Naive thymus-derived CD4-positive, alpha-beta T cell (primary cell): ENCODE results near the gene SEL1L3. TPM values are rescaled to one million over a fixed set of nuclear protein-coding genes. Genes with fewer than 3 reads are reported as not detected.

Source experiments
- ATAC-seq: fragments of 150-1000 bp; cut with Tn5 transposase; 2 replicates; pipeline ENCODE4 v1.10.0; 2021; ENCODE audit warnings: mild to moderate bottlenecking, moderate library complexity
- CTCF ChIA-PET: fragments of 350-600 bp; sonication (Branson Sonifier 250); formaldehyde crosslinking; loops from one replicate; lab custom pipeline; 2021; ENCODE audit warnings: antibody characterized with exemption; lab: Charles Lee
- POLR2A ChIA-PET: fragments of 350-600 bp; sonication (Branson Sonifier 250); formaldehyde crosslinking; loops from one replicate; lab custom pipeline; 2021; ENCODE audit warnings: antibody characterized with exemption, inconsistent platforms; lab: Charles Lee
- DNase-seq, 9 donors: peaks; one replicate each; pipeline versions ENCODE4 v3.0.0 to v3.0.0-alpha.2; 2020 to 2022; ENCODE audit warnings: mixed read lengths in 1 of 9
- H3K27ac ChIP-seq: one replicate; pipeline ENCODE4 v1.7.0; 2013; ENCODE audit warnings: mild to moderate bottlenecking, low read depth, low read length, moderate library complexity
- H3K27me3 ChIP-seq, 2 donors: one replicate each; pipeline ENCODE4 v1.7.0; 2013; ENCODE audit warnings: low read length in 2 of 2, mild to moderate bottlenecking in 2 of 2, moderate library complexity in 2 of 2; ENCODE audit not compliant: control insufficient read depth in 2 of 2, insufficient read depth in 2 of 2
- H3K36me3 ChIP-seq, 3 experiments: 1 replicate in 2 of 3; 2 replicates in 1 of 3; pipeline ENCODE4 v1.7.0; 2013; ENCODE audit warnings: low read length in 3 of 3, mild to moderate bottlenecking in 3 of 3, moderate library complexity in 1 of 3; ENCODE audit not compliant: insufficient read depth in 3 of 3, control insufficient read depth in 2 of 3
- H3K4me1 ChIP-seq, 2 donors: one replicate each; pipeline ENCODE4 v1.7.0; 2013; ENCODE audit warnings: low read length in 2 of 2, mild to moderate bottlenecking in 2 of 2, moderate library complexity in 1 of 2; ENCODE audit not compliant: control insufficient read depth in 2 of 2, insufficient read depth in 2 of 2
- H3K4me3 ChIP-seq: 2 replicates; pipeline ENCODE4 v1.7.0; 2013; ENCODE audit warnings: mild to moderate bottlenecking, low read length
- H3K9me3 ChIP-seq, 3 experiments: 1 replicate in 2 of 3; 2 replicates in 1 of 3; pipeline ENCODE4 v1.7.0; 2013; ENCODE audit warnings: low read length in 3 of 3; ENCODE audit not compliant: control insufficient read depth in 2 of 3
- H3K27ac Mint-ChIP-seq, 9 donors: one replicate each; pipeline ENCODE4 v1.8.0; 2020 to 2022; ENCODE audit warnings: mixed read lengths in 9 of 9, mild to moderate bottlenecking in 8 of 9, moderate library complexity in 5 of 9, inconsistent platforms in 2 of 9
- H3K27me3 Mint-ChIP-seq, 5 donors: one replicate each; pipeline ENCODE4 v1.8.0; 2021 to 2022; ENCODE audit warnings: mixed read lengths in 5 of 5, mild to moderate bottlenecking in 1 of 5
- H3K36me3 Mint-ChIP-seq, 5 donors: one replicate each; pipeline ENCODE4 v1.8.0; 2020 to 2022; ENCODE audit warnings: mixed read lengths in 5 of 5, mild to moderate bottlenecking in 3 of 5, inconsistent platforms in 1 of 5
- H3K4me1 Mint-ChIP-seq, 7 donors: one replicate each; pipeline ENCODE4 v1.8.0; 2020 to 2022; ENCODE audit warnings: mixed read lengths in 7 of 7, mild to moderate bottlenecking in 3 of 7, inconsistent platforms in 1 of 7
- H3K4me3 Mint-ChIP-seq, 10 donors: one replicate each; pipeline ENCODE4 v1.8.0; 2020 to 2022; ENCODE audit warnings: mild to moderate bottlenecking in 10 of 10, mixed read lengths in 10 of 10, moderate library complexity in 6 of 10, inconsistent platforms in 2 of 10
- H3K9me3 Mint-ChIP-seq, 11 donors: one replicate each; pipeline ENCODE4 v1.8.0; 2020 to 2022; ENCODE audit warnings: mixed read lengths in 11 of 11, mild to moderate bottlenecking in 4 of 11, inconsistent platforms in 1 of 11, moderate library complexity in 1 of 11
- intact Hi-C, 2 donors: fragments of 100-400 bp; cut with micrococcal nuclease; formaldehyde crosslinking; loops; one replicate each; pipeline ENCODE4 v1.15.1; 2023
- polyA plus RNA-seq, 2 donors: library from polyadenylated mRNA; unstranded; fragments of 300-500 nt; fragmentation: Illumina TruSeq; gene quantifications; one replicate each; pipeline ENCODE4 v1.2.3, GENCODE V29; 2021
- total RNA-seq, 6 experiments: library from RNA in 5 of 6; stranded (reverse) in 5 of 6; gene quantifications; 1 replicate in 5 of 6; 2 replicates in 1 of 6; pipeline ENCODE4 v1.2.3 and lab custom pipeline; 2021 to 2026

SEL1L3 gene
- total and polyA plus RNA-seq, 7 experiments from 2014 or later, result 15.9 to 55.8 (median 42.3) TPM

GRCh38 chr4:25760048-25760447 lies 102.7 kb downstream of the SEL1L3 start:
- Histone ChIP-seq H3K36me3 (peaks cover 0 to 43% (median 20%) of the 10 kb centered on the region in 3 experiments), H3K27ac (no peak overlapping the region), H3K4me3 (no peak overlapping the region), H3K4me1 (no peaks in the 10 kb centered on the region), H3K9me3 (no peaks in the 10 kb centered on the region), H3K27me3 (no peaks in the 10 kb centered on the region)
- no peak overlapping the region for H3K4me3 Mint-ChIP-seq
- ChIA-PET CTCF (no interaction called here), POLR2A (no interaction called here)
- H3K4me1 Mint-ChIP-seq, result peaks cover 0 to 2% (median 0%) of the 10 kb centered on the region in 7 donors
- DNase-seq (no peak), ATAC-seq (no peak)
- H3K27me3 Mint-ChIP-seq, result no peaks in the 10 kb centered on the region
- peaks cover 0 to 5% (median 0%) of the 10 kb centered on the region in 11 donors for H3K9me3 Mint-ChIP-seq
- H3K27ac Mint-ChIP-seq, result peak overlapping the region in 2 of 9 donors; percentile 28 to 41
- H3K36me3 Mint-ChIP-seq, result peaks cover 26 to 76% (median 68%) of the 10 kb centered on the region in 5 donors
- intact Hi-C loops, result loop anchor here in 1 of 2 donors (10.0 kb wide), 1 partner anchor 155 kb away; the partner anchor contains the start of gene SMIM20

GRCh38 chr4:25759101-25759500 lies 103.7 kb downstream of the SEL1L3 start:
- H3K36me3 ChIP-seq, result peaks cover 0 to 33% (median 16%) of the 10 kb centered on the region in 3 experiments
- peaks cover 24 to 73% (median 60%) of the 10 kb centered on the region in 5 donors for H3K36me3 Mint-ChIP-seq
- CTCF ChIA-PET, result no interaction called here

GRCh38 chr4:25757452-25757851 lies 105.3 kb downstream of the SEL1L3 start:
- peaks cover 0 to 5% (median 0%) of the 10 kb centered on the region in 11 donors for H3K9me3 Mint-ChIP-seq
- Histone ChIP-seq H3K27me3 (no peaks in the 10 kb centered on the region), H3K36me3 (peaks cover 0 to 20% (median 12%) of the 10 kb centered on the region in 3 experiments), H3K4me1 (no peaks in the 10 kb centered on the region), H3K27ac (no peak overlapping the region), H3K9me3 (no peaks in the 10 kb centered on the region), H3K4me3 (no peak overlapping the region)
- H3K4me3 Mint-ChIP-seq, result no peak overlapping the region
- H3K4me1 Mint-ChIP-seq, result peaks cover 0 to 2% (median 0%) of the 10 kb centered on the region in 7 donors
- H3K27ac Mint-ChIP-seq, result no peak overlapping the region
- POLR2A ChIA-PET, result no interaction called here
- CTCF ChIA-PET, result no interaction called here
- H3K36me3 Mint-ChIP-seq, result peaks cover 16 to 66% (median 50%) of the 10 kb centered on the region in 5 donors
- intact Hi-C loops, result no loop called here
- H3K27me3 Mint-ChIP-seq, result no peaks in the 10 kb centered on the region
- ATAC-seq (no peak), DNase-seq (no peak)

More at GRCh38 chr4:25759101-25759500, 103.7 kb downstream of the SEL1L3 start:
- Mint-ChIP-seq H3K4me1 (peaks cover 0 to 2% (median 0%) of the 10 kb centered on the region in 7 donors), H3K4me3 (no peak overlapping the region), H3K9me3 (peaks cover 0 to 5% (median 0%) of the 10 kb centered on the region in 11 donors), H3K27ac (no peak overlapping the region), H3K27me3 (no peaks in the 10 kb centered on the region)
- Histone ChIP-seq H3K27me3 (no peaks in the 10 kb centered on the region), H3K4me1 (no peaks in the 10 kb centered on the region), H3K27ac (no peak overlapping the region), H3K9me3 (no peaks in the 10 kb centered on the region), H3K4me3 (no peak overlapping the region)
- POLR2A ChIA-PET, result no interaction called here
- no peak for ATAC-seq
- no peak for DNase-seq
- intact Hi-C loops, result no loop called here

GRCh38 chr4:25756503-25756902 lies 106.3 kb downstream of the SEL1L3 start:
- H3K4me1 Mint-ChIP-seq, result peaks cover 0 to 2% (median 0%) of the 10 kb centered on the region in 7 donors

GRCh38 chr4:25755911-25756310 lies 106.9 kb downstream of the SEL1L3 start:
- CTCF ChIA-PET, result no interaction called here
- H3K36me3 ChIP-seq, result peaks cover under 1 to 14% (median 12%) of the 10 kb centered on the region in 3 experiments
- no peaks in the 10 kb centered on the region for H3K27me3 Mint-ChIP-seq

More at GRCh38 chr4:25756503-25756902, 106.3 kb downstream of the SEL1L3 start:
- H3K9me3 Mint-ChIP-seq, result peaks cover 0 to 5% (median 0%) of the 10 kb centered on the region in 11 donors
- H3K9me3 ChIP-seq, result no peaks in the 10 kb centered on the region
- H3K27me3 ChIP-seq, result no peaks in the 10 kb centered on the region
- ChIA-PET CTCF (no interaction called here), POLR2A (no interaction called here)
- DNase-seq, result no peak
- no peak overlapping the region for H3K4me3 ChIP-seq
- H3K27ac Mint-ChIP-seq, result no peak overlapping the region
- H3K4me1 ChIP-seq, result no peaks in the 10 kb centered on the region
- no peak for ATAC-seq
- peaks cover 16 to 59% (median 44%) of the 10 kb centered on the region in 5 donors for H3K36me3 Mint-ChIP-seq
- H3K27me3 Mint-ChIP-seq, result no peaks in the 10 kb centered on the region
- H3K4me3 Mint-ChIP-seq, result no peak overlapping the region
- intact Hi-C loops, result no loop called here
- H3K27ac ChIP-seq, result no peak overlapping the region
- peaks cover 0 to 16% (median 12%) of the 10 kb centered on the region in 3 experiments for H3K36me3 ChIP-seq

GRCh38 chr4:25753239-25753638 lies 109.5 kb downstream of the SEL1L3 start:
- DNase-seq (no peak), ATAC-seq (no peak)
- H3K27me3 Mint-ChIP-seq, result no peaks in the 10 kb centered on the region
- H3K27ac Mint-ChIP-seq, result no peak overlapping the region
- Histone ChIP-seq H3K36me3 (peaks cover 0 to 9% (median 4%) of the 10 kb centered on the region in 3 experiments), H3K4me1 (no peaks in the 10 kb centered on the region), H3K9me3 (no peaks in the 10 kb centered on the region), H3K27ac (no peak overlapping the region), H3K4me3 (no peak overlapping the region), H3K27me3 (no peaks in the 10 kb centered on the region)
- ChIA-PET CTCF (no interaction called here), POLR2A (no interaction called here)
- H3K4me1 Mint-ChIP-seq, result no peaks in the 10 kb centered on the region
- no peak overlapping the region for H3K4me3 Mint-ChIP-seq
- H3K9me3 Mint-ChIP-seq, result no peaks in the 10 kb centered on the region
- peaks cover 5 to 48% (median 25%) of the 10 kb centered on the region in 5 donors for H3K36me3 Mint-ChIP-seq
- intact Hi-C loops, result no loop called here

More at GRCh38 chr4:25755911-25756310, 106.9 kb downstream of the SEL1L3 start:
- intact Hi-C loops, result no loop called here
- Histone ChIP-seq H3K27ac (no peak overlapping the region), H3K9me3 (no peaks in the 10 kb centered on the region), H3K4me3 (no peak overlapping the region), H3K4me1 (no peaks in the 10 kb centered on the region), H3K27me3 (no peaks in the 10 kb centered on the region)
- Mint-ChIP-seq H3K4me3 (no peak overlapping the region), H3K9me3 (peaks cover 0 to 5% (median 0%) of the 10 kb centered on the region in 11 donors), H3K27ac (no peak overlapping the region), H3K4me1 (no peaks in the 10 kb centered on the region), H3K36me3 (peaks cover 16 to 58% (median 38%) of the 10 kb centered on the region in 5 donors)
- no peak for ATAC-seq
- no peak for DNase-seq
- POLR2A ChIA-PET, result no interaction called here

- H3K36me3 ChIP-seq, result peaks cover 0 to 7% (median 4%) of the 10 kb centered on the region in 3 experiments
Measured at GRCh38 chr4:25750874-25751273, 111.9 kb downstream of the SEL1L3 start.

More at GRCh38 chr4:25750874-25751273, 111.9 kb downstream of the SEL1L3 start:
- Mint-ChIP-seq H3K27ac (no peak overlapping the region), H3K4me1 (no peaks in the 10 kb centered on the region), H3K36me3 (peaks cover 5 to 46% (median 20%) of the 10 kb centered on the region in 5 donors), H3K27me3 (no peaks in the 10 kb centered on the region), H3K4me3 (no peak overlapping the region), H3K9me3 (no peaks in the 10 kb centered on the region)
- H3K27me3 ChIP-seq, result no peaks in the 10 kb centered on the region
- H3K27ac ChIP-seq, result no peak overlapping the region
- POLR2A ChIA-PET, result no interaction called here
- CTCF ChIA-PET, result no interaction called here
- intact Hi-C loops, result no loop called here
- no peak for DNase-seq
- ATAC-seq, result no peak
- no peaks in the 10 kb centered on the region for H3K9me3 ChIP-seq
- no peak overlapping the region for H3K4me3 ChIP-seq
- no peaks in the 10 kb centered on the region for H3K4me1 ChIP-seq
